ENCODE measurements around the gene XBP1. TPM values are rescaled to one million over a fixed set of nuclear protein-coding genes. Genes with fewer than 3 reads are reported as not detected.

The XBP1 gene
- total and polyA plus RNA-seq, 5 donors = 53.0 to 140 (median 83.9) TPM

DNA sequence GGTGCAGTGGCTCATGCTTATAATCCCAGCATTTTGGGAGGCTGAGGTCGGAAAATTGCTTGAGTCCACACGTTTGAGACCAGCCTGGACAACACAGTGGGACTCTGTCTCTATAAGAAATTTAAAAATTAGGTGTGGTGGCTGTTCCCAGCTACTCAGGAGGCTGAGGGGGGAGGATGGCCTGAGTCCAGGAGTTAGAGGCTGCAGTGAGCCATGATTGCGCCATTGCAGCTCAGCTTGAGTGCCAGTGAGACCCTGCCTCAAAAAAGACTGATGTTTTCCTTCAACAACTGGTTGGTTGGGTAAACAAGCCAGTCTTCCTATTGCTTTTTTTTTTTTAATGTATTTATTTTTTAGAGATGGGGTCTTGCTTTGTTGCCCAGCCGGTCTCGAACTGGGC is 9.2 kb downstream of the XBP1 start:
- WGBS = 96% methylated on average over 5 of the region's 5 CpGs

GRCh38 chr22:28788601-28789000 is 11.8 kb downstream of the XBP1 start:
- no peak for ATAC-seq
- no peak for DNase-seq
- WGBS = 63% methylated on average over 3 of the region's 3 CpGs
- Histone ChIP-seq H3K4me1 (ENCODE audit: control insufficient read depth, insufficient read depth, low read length) (peaks cover 2% of the 10 kb centered on the region), H3K4me3 (ENCODE audit: low read length) (no peak overlapping the region), H3K27ac (ENCODE audit: low read length) (no peak overlapping the region), H3K27me3 (ENCODE audit: control insufficient read depth, insufficient read depth) (no peaks in the 10 kb centered on the region), H3K9me3 (ENCODE audit: control insufficient read depth, low read length) (no peaks in the 10 kb centered on the region)
- intact Hi-C loops (cut with DNase I) = no loop called here

More for the DNA sequence above, 9.2 kb downstream of the XBP1 start:
- Histone ChIP-seq H3K27me3 (ENCODE audit: control insufficient read depth, insufficient read depth) (no peaks in the 10 kb centered on the region), H3K4me1 (ENCODE audit: control insufficient read depth, insufficient read depth, low read length) (peaks cover 2% of the 10 kb centered on the region), H3K4me3 (ENCODE audit: low read length) (no peak overlapping the region), H3K27ac (ENCODE audit: low read length) (no peak overlapping the region), H3K9me3 (ENCODE audit: control insufficient read depth, low read length) (no peaks in the 10 kb centered on the region)
- no peak for DNase-seq
- intact Hi-C loops (cut with DNase I) = no loop called here
- no peak for ATAC-seq

GRCh38 chr22:28783786-28784671 is 16.3 kb downstream of the XBP1 start:
- ATAC-seq (no peak), DNase-seq (no peak)
- intact Hi-C loops (cut with DNase I) = no loop called here

GRCh38 chr22:28780296-28780695 is 20.1 kb downstream of the XBP1 start:
- ATAC-seq (no peak), DNase-seq (no peak)
- Histone ChIP-seq H3K4me1 (ENCODE audit: control insufficient read depth, insufficient read depth, low read length) (peaks cover 4% of the 10 kb centered on the region), H3K4me3 (ENCODE audit: low read length) (no peak overlapping the region), H3K9me3 (ENCODE audit: control insufficient read depth, low read length) (no peaks in the 10 kb centered on the region), H3K27ac (ENCODE audit: low read length) (no peak overlapping the region), H3K27me3 (ENCODE audit: control insufficient read depth, insufficient read depth) (no peaks in the 10 kb centered on the region)
- intact Hi-C loops (cut with DNase I) = no loop called here
- WGBS = 94% methylated on average over 1 of the region's 1 CpG

More at GRCh38 chr22:28783786-28784671, 16.3 kb downstream of the XBP1 start:
- Histone ChIP-seq H3K27me3 (ENCODE audit: control insufficient read depth, insufficient read depth) (no peaks in the 10 kb centered on the region), H3K27ac (ENCODE audit: low read length) (no peak overlapping the region), H3K4me1 (ENCODE audit: control insufficient read depth, insufficient read depth, low read length) (no peaks in the 10 kb centered on the region), H3K4me3 (ENCODE audit: low read length) (no peak overlapping the region), H3K9me3 (ENCODE audit: control insufficient read depth, low read length) (no peaks in the 10 kb centered on the region)
- 88% methylated on average over 4 of the region's 4 CpGs for WGBS

DNA sequence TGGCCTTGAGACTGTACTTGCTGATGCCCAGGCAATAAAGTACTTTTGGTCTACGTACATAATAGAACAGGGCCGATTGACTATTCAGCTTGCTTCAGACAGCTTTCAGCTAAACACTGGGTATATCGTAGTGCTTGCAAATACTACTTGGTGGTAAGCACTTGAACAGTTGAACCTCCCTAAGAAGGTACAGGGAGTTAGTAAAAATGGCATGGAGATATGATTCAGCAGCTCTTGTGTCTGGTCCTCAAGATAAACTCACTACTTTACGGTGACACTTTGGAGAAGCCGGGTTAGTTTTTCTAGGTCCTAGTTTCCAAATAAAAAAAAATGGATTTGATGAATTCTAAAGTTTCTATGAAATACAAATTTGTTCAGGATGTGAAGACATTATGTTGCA is 20.5 kb downstream of the XBP1 start:
- peaks cover 4% of the 10 kb centered on the region for H3K4me1 ChIP-seq (ENCODE audit: control insufficient read depth, insufficient read depth, low read length)
- WGBS = 73% methylated on average over 5 of the region's 5 CpGs
- H3K27me3 ChIP-seq (ENCODE audit: control insufficient read depth, insufficient read depth) = no peaks in the 10 kb centered on the region
- intact Hi-C loops (cut with DNase I) = no loop called here
- H3K9me3 ChIP-seq (ENCODE audit: control insufficient read depth, low read length) = no peaks in the 10 kb centered on the region
- ATAC-seq (no peak), DNase-seq (no peak)
- no peak overlapping the region for H3K27ac ChIP-seq (ENCODE audit: low read length)
- no peak overlapping the region for H3K4me3 ChIP-seq (ENCODE audit: low read length)

DNA sequence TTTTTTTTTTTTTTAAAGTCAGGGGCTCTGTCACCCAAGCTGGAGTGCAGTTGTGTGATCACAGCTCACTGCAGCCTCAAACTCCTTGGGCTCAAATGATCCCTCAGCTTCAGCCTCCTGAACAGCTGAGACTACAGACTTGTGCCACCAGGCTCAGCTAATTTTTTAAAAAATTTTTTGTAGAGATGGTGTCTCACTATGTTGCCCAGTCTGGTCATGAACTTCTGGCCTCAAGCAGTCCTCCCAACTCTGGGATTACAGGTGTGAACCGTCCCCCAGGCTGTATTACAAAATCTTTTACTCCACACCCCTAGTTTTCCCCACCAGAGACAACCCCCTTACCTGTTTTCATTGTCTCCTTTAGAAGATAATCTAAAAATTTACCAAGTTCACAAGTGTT is 26.0 kb downstream of the XBP1 start:
- Histone ChIP-seq H3K27me3 (ENCODE audit: control insufficient read depth, insufficient read depth) (no peaks in the 10 kb centered on the region), H3K27ac (ENCODE audit: low read length) (no peak overlapping the region), H3K9me3 (ENCODE audit: control insufficient read depth, low read length) (no peaks in the 10 kb centered on the region), H3K4me1 (ENCODE audit: control insufficient read depth, insufficient read depth, low read length) (peaks cover 4% of the 10 kb centered on the region), H3K4me3 (ENCODE audit: low read length) (no peak overlapping the region)
- intact Hi-C loops (cut with DNase I) = no loop called here
- no peak for ATAC-seq
- no peak for DNase-seq
- WGBS = 82% methylated on average over 1 of the region's 1 CpG

DNA sequence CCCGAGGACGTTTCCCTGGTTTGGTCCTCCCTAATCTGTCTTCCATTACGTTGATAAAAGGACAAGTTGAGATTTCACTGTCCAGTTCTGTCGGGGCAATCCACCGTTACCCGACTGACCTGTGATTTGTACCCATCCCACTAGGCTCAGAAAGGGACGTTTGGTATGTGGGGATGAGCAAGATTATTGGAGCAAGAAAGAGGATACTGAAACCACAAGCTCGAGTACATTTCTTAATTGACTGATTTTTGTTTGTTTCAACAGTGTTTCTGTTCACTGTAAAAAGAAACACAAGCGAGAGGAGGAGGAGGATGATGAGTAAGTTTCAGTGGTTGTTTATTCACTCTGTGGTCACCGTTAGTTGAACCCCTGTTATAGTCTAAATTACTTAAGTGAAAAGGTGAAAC is 26.9 kb downstream of the XBP1 start:
- intact Hi-C loops (cut with DNase I) = no loop called here
- DNase-seq = no peak
- WGBS = 3% methylated on average over 10 of the region's 10 CpGs
- Histone ChIP-seq H3K27ac (ENCODE audit: low read length) (peak overlapping the region; percentile 43), H3K4me1 (ENCODE audit: control insufficient read depth, insufficient read depth, low read length) (peaks cover 2% of the 10 kb centered on the region), H3K4me3 (ENCODE audit: low read length) (peak overlapping the region; percentile 88), H3K9me3 (ENCODE audit: control insufficient read depth, low read length) (no peaks in the 10 kb centered on the region), H3K27me3 (ENCODE audit: control insufficient read depth, insufficient read depth) (no peaks in the 10 kb centered on the region)
- no peak for ATAC-seq

DNA sequence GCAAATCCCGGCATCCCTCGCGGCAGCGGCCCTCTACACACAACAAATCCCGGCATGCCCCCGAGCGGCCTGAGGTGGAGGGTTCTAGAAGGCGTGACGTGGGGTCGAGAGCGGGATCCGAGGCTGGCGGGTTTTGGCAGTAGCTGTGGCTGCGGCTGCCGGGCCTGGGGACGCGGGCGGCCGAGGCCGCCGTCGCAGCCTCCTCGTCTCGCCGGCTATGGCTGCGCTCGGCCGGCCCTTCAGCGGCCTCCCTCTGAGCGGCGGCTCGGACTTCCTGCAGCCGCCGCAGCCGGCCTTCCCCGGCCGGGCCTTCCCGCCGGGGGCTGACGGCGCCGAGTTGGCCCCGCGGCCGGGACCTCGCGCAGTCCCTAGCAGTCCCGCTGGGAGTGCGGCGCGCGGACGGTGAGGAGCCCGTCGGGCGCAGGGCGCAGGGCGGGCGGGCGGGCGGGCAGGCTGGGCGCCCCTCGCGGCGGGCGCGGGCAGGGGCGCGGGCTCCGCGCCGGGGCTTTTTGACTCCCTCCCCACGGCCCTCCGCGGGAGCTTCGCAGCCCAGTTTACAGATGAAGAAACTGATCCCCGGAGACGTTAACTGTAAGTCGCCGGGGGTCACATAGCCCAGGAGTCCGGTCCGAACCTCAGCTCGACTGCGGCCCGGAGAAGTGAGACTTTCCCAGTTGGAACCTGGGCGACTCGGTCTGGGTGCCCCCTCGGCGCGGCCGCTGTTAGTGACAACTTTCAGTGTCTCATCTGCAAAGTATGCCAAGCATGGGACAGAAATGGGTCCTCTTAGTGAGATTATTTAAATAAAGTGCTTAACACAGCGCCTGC is 27.5 kb downstream of the XBP1 start, which contains the start of gene CCDC117:
Gene CCDC117, plus strand, starts transcription at position 63 of the 828 bp plus-strand sequence. Its CDS starts 155 bp downstream, at position 218.
- peak; percentile 97 to 98 (median 98) for DNase-seq
- Histone ChIP-seq H3K4me1 (ENCODE audit: control insufficient read depth, insufficient read depth, low read length) (peaks cover 2% of the 10 kb centered on the region), H3K4me3 (ENCODE audit: low read length) (peak within 1 kb of the TSS; percentile 88), H3K9me3 (ENCODE audit: control insufficient read depth, low read length) (no peaks in the 10 kb centered on the region), H3K27me3 (ENCODE audit: control insufficient read depth, insufficient read depth) (no peaks in the 10 kb centered on the region), H3K27ac (ENCODE audit: low read length) (peak within 1 kb of the TSS; percentile 97)
- WGBS = under 1% methylated on average over 92 of the region's 92 CpGs
- ATAC-seq = peak; percentile 97 to 98
- intact Hi-C loops (cut with DNase I) = no loop called here

GRCh38 chr22:28771195-28771791 is 29.1 kb downstream of the XBP1 start:
- Histone ChIP-seq H3K4me1 (ENCODE audit: control insufficient read depth, insufficient read depth, low read length) (no peaks in the 10 kb centered on the region), H3K9me3 (ENCODE audit: control insufficient read depth, low read length) (no peaks in the 10 kb centered on the region), H3K4me3 (ENCODE audit: low read length) (no peak overlapping the region), H3K27ac (ENCODE audit: low read length) (no peak overlapping the region), H3K27me3 (ENCODE audit: control insufficient read depth, insufficient read depth) (no peaks in the 10 kb centered on the region)
- DNase-seq = no peak
- 73% methylated on average over 5 of the region's 5 CpGs for whole genome bisulfite sequencing
- ATAC-seq = no peak
- intact Hi-C loops (cut with DNase I) = no loop called here

- DNase-seq = no peak
- 93% methylated on average over 14 of the region's 14 CpGs for WGBS
- Histone ChIP-seq H3K9me3 (ENCODE audit: control insufficient read depth, low read length) (no peaks in the 10 kb centered on the region), H3K27ac (ENCODE audit: low read length) (no peak overlapping the region), H3K27me3 (ENCODE audit: control insufficient read depth, insufficient read depth) (no peaks in the 10 kb centered on the region), H3K4me3 (ENCODE audit: low read length) (no peak overlapping the region), H3K4me1 (ENCODE audit: control insufficient read depth, insufficient read depth, low read length) (no peaks in the 10 kb centered on the region)
- ATAC-seq = no peak
- intact Hi-C loops (cut with DNase I) = no loop called here
Observed at GRCh38 chr22:28769394-28770085, 30.8 kb downstream of the XBP1 start.
